HCEC 1CT (cell line): ENCODE measurements around the gene TRNAU1AP.
A peak's percentile ranks its signal among the peaks of the same experiment; 100 is the strongest.
"Not testable (repeated sequence)": the region's sequence is repeated elsewhere in the genome, so short reads cannot be mapped to it uniquely, and the experiment has no call there.

ENCODE experiments used
- DNase-seq: peaks from one replicate; pipeline ENCODE4 v3.0.0-alpha.2; 2017

Gene TRNAU1AP

GRCh38 chr1:28552758-28553663 is at the start of gene TRNAU1AP:
Gene TRNAU1AP (plus strand): TSS chr1:28553085. CDS start chr1:28553111, 26 bp downstream.
- DNase-seq = peak; percentile 96

DNA sequence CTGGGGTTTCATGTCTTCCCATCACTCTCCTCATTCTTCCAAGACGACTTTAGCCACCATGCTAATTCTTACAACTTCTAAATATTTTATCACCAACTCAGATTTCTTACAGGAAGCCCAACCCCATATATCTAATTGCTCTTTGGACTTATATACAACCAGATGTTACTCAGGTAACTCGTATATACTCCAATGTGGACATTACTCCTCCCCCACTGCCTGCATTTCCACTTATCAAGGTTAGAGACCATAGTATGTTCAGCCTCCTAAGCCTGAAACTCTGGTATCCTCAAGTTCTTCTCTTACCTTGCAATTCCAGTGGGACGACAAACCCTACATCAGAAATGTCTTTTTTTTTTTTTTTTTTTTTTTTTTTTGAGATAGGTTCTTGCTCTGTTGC is 49.8 kb upstream of the TRNAU1AP start:
- DNase-seq = no peak

GRCh38 chr1:28505406-28506187 is 47.3 kb upstream of the TRNAU1AP start, which contains the start of gene RCC1:
Gene RCC1 (plus strand): TSS chr1:28506043. CDS start chr1:28529867, 23,824 bp downstream.
- DNase-seq = peak; percentile 97

GRCh38 chr1:28506907-28507246 is 46.0 kb upstream of the TRNAU1AP start:
- DNase-seq = no peak

GRCh38 chr1:28507247-28507645 is 45.6 kb upstream of the TRNAU1AP start:
- DNase-seq = peak; percentile 21

DNA sequence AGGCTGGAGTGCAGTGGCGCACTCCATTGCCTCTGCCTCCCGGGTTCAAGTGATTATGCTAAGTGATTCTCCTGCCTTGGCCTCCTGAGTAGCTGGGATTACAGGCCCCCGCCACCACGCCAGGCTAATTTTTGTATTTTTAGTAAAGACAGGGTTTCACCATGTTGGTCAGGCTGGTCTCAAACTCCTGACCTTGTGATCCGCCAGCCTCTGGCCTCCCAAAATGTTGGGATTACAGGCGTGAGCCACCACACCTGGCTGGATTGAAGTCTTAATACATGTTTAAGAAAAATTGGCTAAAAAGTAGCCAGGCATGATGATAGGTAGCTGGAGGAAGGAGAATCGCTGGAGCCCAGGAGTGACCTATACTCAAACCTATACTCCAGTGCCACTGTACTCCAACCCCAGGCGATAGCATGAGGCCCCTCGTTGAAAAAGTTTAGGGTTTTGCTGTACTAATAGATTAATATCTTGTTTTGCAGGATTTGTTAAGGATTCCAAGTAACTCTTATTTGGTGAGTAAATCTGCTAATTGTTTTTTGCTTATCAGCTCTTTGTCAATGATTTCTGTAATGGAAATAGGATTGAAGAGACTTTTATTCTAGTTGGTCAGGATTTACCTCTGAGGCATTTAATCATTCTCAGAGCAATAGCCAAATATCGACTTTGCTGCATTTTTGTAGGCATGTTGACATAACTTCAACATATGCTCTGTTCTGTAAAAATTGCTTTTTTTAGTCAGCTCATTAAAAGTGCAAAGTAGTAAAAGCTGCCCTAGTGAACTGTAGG is 45.0 kb upstream of the TRNAU1AP start:
- peak; percentile 9 for DNase-seq

DNA sequence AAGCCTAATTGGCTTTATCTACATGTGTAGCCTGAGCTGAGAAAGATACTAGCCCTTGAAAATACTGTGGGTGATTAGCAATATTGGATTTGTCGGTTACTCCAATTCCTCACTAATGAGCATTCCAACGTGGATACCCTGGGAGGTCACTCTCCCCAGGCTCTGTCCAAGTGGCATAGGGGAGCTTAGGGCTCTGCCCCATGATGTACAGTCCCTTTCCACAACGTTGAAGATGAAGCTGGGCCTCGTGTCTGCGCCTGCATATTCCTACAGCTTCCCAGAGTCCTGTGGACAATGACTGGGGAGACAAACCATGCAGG is 44.5 kb upstream of the TRNAU1AP start:
- peak; percentile 13 for DNase-seq

DNA sequence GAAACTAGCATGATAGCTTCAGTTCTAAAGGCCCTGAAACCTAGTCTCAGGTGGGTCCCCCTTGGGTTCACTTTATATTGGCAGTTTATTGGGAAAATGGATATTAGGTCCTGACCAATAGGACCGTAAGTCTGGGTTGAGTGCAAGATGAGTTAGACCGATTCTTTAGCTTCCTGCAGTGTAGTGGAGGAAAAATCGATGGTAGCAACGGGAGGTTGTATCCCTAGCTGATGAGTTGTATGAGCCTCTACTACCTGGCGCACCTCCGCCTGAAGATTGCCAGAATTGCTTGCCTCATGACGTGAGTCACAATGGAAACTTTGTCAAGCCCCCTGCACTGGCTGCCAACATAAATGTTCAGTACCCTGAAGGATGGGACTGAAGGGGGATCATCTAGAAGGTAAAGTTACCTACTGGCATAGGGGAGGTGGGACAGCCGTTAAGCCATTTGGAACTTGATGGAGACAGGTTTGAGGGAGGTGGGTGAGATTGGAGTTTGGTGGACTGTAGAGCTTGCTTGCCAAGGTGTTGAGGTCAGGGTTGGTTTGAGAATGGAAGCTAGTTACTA is 43.1 kb upstream of the TRNAU1AP start:
- DNase-seq = peak; percentile 38

- DNase-seq = peak; percentile 69
These were observed 42.5 kb upstream of the TRNAU1AP start for GRCh38 chr1:28510273-28510969.

GRCh38 chr1:28510970-28511440 is 41.9 kb upstream of the TRNAU1AP start:
- peak; percentile 58 for DNase-seq

GRCh38 chr1:28512058-28512611 is 40.8 kb upstream of the TRNAU1AP start:
- DNase-seq = peak; percentile 15

DNA sequence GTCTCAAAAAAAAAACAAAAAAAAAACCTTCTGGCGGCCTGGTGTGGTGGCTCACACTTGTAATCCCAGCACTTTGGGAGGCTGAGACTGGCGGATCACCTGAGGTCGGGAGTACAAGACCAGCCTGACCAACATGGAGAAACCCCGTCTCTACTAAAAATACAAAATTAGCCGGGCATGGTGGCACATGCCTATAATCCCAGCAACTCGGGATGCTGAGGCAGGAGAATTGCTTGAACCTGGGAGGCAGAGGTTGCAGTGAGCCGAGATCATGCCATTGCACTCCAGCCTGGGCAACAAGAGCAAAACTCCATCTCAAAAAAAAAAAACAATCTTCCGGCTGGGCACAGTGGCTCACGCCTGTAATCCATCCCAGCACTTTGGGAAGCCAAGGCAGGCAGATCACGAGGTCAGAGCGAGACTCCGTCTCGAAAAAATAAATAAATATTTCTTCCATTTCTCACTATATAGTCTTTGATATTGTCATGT is 38.4 kb upstream of the TRNAU1AP start:
- DNase-seq = not testable (repeated sequence)

- no peak for DNase-seq
These were observed 36.3 kb upstream of the TRNAU1AP start for GRCh38 chr1:28516518-28516956.

DNA sequence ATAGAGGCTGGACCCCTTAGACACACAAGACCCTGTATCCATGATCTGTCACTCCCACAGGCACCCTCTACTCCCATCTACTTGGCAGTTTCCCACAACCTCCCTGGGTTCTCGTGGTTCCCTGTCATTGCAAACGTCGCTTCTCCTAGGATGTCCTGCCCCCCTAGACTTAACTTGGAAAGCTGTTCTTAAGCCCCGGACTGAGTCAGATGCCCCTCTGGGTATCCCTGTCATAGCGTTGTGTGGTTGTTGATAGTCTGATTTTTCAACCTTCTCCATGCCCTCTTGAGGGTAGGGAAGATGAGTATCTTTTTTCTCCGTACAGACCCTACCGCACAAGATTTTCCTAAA is 35.3 kb upstream of the TRNAU1AP start:
- DNase-seq = no peak

- peak; percentile 84 for DNase-seq
These were observed 34.7 kb upstream of the TRNAU1AP start for GRCh38 chr1:28518000-28518744.

GRCh38 chr1:28518745-28519341 is 34.0 kb upstream of the TRNAU1AP start:
- peak; percentile 32 for DNase-seq

DNA sequence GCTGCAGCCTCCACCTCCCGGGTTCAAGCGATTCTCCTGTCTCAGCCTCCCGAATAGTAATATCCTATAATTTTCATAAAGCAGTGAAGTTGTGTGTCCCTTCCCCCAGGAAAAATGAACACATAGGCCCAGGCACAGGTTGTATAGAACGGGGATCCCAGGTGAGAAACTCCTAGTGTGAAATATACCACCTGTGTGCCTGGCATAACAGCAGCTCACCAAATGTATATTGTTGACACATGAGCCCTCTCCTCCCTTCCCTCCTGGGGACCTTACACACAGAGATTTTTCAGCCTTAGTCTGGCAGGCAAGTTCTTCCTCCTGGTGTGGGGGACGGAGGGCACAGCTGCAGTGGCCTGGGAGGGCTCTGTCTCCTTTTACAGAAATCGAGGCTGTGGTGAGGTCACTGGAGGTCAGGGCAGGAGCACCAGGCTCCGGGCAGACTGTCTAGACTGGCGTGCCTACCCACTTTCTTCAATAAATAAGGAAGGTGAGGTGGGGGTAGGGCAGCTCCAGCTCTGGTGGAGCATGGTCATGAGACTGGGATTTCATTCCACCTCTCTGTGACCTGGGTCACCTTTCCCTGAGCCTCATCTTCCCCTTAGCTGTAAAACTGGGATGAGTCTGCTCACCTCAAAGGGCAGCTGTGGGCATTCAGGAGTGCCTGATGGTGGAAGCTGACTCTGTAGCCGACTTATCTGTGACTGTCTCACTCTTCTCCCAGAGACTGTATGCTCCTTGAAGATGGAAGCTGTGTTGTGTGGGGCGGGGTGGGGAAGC is 32.7 kb upstream of the TRNAU1AP start:
- DNase-seq = no peak

DNA sequence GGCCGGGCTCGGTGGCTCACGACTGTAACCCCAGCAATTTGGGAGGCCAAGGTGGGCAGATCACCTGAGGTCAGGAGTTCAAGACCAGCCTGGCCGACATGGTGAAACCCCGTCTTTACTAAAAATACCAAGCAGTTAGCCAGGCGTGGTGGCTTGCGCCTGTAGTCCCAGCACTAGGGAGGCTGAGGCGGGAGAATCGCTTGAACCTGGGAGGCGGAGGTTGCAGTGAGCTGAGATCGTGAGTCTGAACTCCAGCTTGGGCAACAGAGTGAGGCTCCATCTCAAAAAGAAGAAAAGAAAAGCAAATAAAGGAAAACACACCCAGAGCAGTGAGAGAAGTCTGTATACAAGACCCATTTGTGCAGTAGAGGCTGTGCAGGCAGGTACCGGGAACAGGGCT is 32.1 kb upstream of the TRNAU1AP start:
- DNase-seq = not testable (repeated sequence)

- no peak for DNase-seq
These were observed 31.3 kb upstream of the TRNAU1AP start for GRCh38 chr1:28521502-28522164.
